OCI-LY7 (cell line): ENCODE data around the gene GATA5.

Source experiments
- CTCF ChIP-seq: fragments of 200-600 bp; sonication (generic); conservative IDR thresholded peaks from 2 replicates; pipeline ENCODE4 v1.5.1; 2014; ENCODE audit warnings: mild to moderate bottlenecking, antibody characterized with exemption, low read length, moderate library complexity, mixed read lengths
- EZH2phosphoT487 ChIP-seq: fragments of 200-600 bp; sonication (generic); IDR thresholded peaks from 2 replicates; pipeline ENCODE4 v1.6.1; 2018; ENCODE audit warnings: low read depth, borderline replicate concordance, mild to moderate bottlenecking, mixed run types, antibody characterized with exemption, low read length, moderate library complexity, mixed read lengths

DNA sequence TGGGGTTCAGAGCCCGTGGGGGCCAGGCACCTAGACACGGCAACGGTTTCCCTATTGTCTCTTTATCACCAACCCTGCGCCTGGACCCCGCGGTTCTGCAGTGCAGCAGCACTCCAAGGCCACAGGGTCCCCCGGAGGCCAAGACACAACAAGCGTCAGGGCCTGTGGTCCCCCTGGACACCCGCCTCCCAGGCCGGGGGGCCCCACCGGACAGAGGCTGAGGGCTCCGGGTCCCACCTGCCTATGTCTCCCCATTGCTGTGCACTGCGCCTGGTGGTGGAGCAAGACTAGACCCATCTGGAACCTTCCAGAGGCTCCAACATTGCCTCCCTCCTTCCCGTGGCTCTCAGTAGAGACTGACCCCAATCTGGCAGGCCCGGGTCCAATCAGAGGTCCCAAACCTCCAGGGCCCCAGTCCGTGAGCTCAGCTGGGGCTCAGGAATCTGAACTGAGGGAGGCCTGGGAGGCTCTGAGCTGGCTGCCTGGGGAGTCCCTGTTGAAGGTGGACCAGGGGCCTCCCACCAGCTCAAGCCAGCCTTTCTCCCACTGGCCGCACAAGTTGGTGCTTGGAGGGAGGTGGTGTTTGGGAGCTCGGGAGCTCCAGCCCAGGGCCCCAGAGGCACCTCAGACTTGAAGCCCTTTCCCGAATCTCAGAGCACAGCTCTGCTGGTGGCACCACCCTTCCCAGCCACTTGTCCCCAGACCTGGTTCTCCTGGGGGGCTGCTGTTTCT lies 8.8 kb downstream of the GATA5 start:
- TF ChIP-seq CTCF (no peak), EZH2phosphoT487 (no peak)
